ENCODE measurements around the gene EPS8L1. TPM values are rescaled to one million over a fixed set of nuclear protein-coding genes. Genes with fewer than 3 reads are reported as not detected.

The EPS8L1 gene
- total and polyA plus RNA-seq, 2 of the 4 experiments (the other 2 are of a cell fraction): 0.90 to 2.9 TPM

- 91% methylated on average over 5 of the region's 5 CpGs; no CpG with 5 or more reads in 1 of the 2 experiments for WGBS, 2 experiments (ENCODE audit: extremely low coverage in 2 of 2, insufficient read length in 1 of 2)
- no peaks in the 10 kb centered on the region for H4K20me1 ChIP-seq (ENCODE audit: insufficient read depth, low read length)
- no peak overlapping the region for H3K18ac ChIP-seq (ENCODE audit: low read depth, low read length)
- H3K56ac ChIP-seq (ENCODE audit: extremely low read depth, insufficient read depth, low read length): no peak overlapping the region
- DNase-seq (no peak), ATAC-seq (ENCODE audit: low read depth) (no peak)
- no peak overlapping the region for H3K4me3 ChIP-seq (ENCODE audit: insufficient read depth, low read depth, low read length)
- H3K14ac ChIP-seq (replicated peaks; ENCODE audit: low read depth, low read length): no peak overlapping the region
- H3K36me3 ChIP-seq (ENCODE audit: control insufficient read depth, insufficient read depth, low read length): peaks cover 32% of the 10 kb centered on the region
- H3K79me1 ChIP-seq (ENCODE audit: low read depth in 1 of 2, low read length in 2 of 2): no peaks in the 10 kb centered on the region
- H3K9me3 ChIP-seq (ENCODE audit: control insufficient read depth, insufficient read depth, low read length): no peaks in the 10 kb centered on the region
- no peak overlapping the region for H3K4ac ChIP-seq (ENCODE audit: low read depth, low read length)
- no peak overlapping the region for H2AFZ ChIP-seq (replicated peaks; ENCODE audit: low read length, poor library complexity)
- in situ Hi-C loops (cut with MboI; ENCODE audit: low sequenced_read_pairs) (no loop called here), dilution Hi-C loops (cut with HindIII; ENCODE audit: low sequenced_read_pairs, unreplicated experiment) (no loop called here), intact Hi-C loops (cut with micrococcal nuclease) (no loop called here)
- no peak overlapping the region for H2AK5ac ChIP-seq (ENCODE audit: low read depth, low read length)
- no TSS peak for BruUV-seq (replicated peaks)
- TF ChIP-seq USF2 (IDR thresholded peaks at IDR 0.05; ENCODE audit: low read depth, low read length) (no peak), RCOR1 (IDR thresholded peaks at IDR 0.05; ENCODE audit: insufficient replicate concordance, low read length) (no peak), RFX5 (IDR thresholded peaks at IDR 0.05; ENCODE audit: low read depth, low read length) (no peak), BHLHE40 (IDR thresholded peaks at IDR 0.05; ENCODE audit: low read depth, low read length) (no peak), FOS (IDR thresholded peaks at IDR 0.05; ENCODE audit: low read depth, low read length) (no peak), MAZ (IDR thresholded peaks at IDR 0.05; ENCODE audit: borderline replicate concordance, low read depth, low read length) (no peak), SMC3 (IDR thresholded peaks at IDR 0.05; ENCODE audit: low read depth, low read length) (no peak), CEBPB (IDR thresholded peaks at IDR 0.05; ENCODE audit: low read depth, low read length) (no peak)
- no peak overlapping the region for H3K9ac ChIP-seq (ENCODE audit: low read depth, low read length)
- no peaks in the 10 kb centered on the region for H3K4me1 ChIP-seq (ENCODE audit: control insufficient read depth, insufficient read depth, low read length)
- H3K27ac ChIP-seq (ENCODE audit: insufficient read depth, low read length): no peak overlapping the region
- peaks cover 4% of the 10 kb centered on the region; the same call in 1 of the 2 replicates for H3K9me1 ChIP-seq (ENCODE audit: insufficient read depth, low read length)
- no peak overlapping the region for H2BK5ac ChIP-seq (ENCODE audit: low read depth, low read length, poor library complexity, severe bottlenecking)
- POLR2A ChIA-PET (ENCODE audit: unreplicated experiment): no interaction called here
- H2BK15ac ChIP-seq (ENCODE audit: low read depth, low read length): no peak overlapping the region
- no peak overlapping the region for H4K5ac ChIP-seq (ENCODE audit: low read depth, low read length)
- no peak overlapping the region for H4K91ac ChIP-seq (ENCODE audit: insufficient read depth, low read depth, low read length)
- no peak overlapping the region for H2BK20ac ChIP-seq (ENCODE audit: low read depth, low read length)
- H2AK9ac ChIP-seq (replicated peaks; ENCODE audit: low read depth, low read length, poor library complexity): no peak overlapping the region
- no peak overlapping the region for H4K8ac ChIP-seq (ENCODE audit: low read depth in 2 of 2, low read length in 2 of 2)
- H3K4me2 ChIP-seq (ENCODE audit: low read depth, low read length): no peak overlapping the region
- no peaks in the 10 kb centered on the region for H3K27me3 ChIP-seq (ENCODE audit: control insufficient read depth, insufficient read depth, low read length)
- H3K23ac ChIP-seq (ENCODE audit: low read depth, low read length): no peak overlapping the region
- CTCF ChIA-PET: no interaction called here
- H2BK120ac ChIP-seq (ENCODE audit: low read depth, low read length): no peak overlapping the region
These were observed 31.4 kb upstream of the EPS8L1 start for GRCh38 chr19:55044286-55044685.
